CD4-positive, alpha-beta T cell treated with Interleukin-17A for 4 hours (primary cell): ENCODE data around the gene CIDEC.

Experiments
- DNase-seq: peaks from one replicate; pipeline ENCODE4 v3.0.0-alpha.2; 2020; ENCODE audit warnings: mixed read lengths

Gene CIDEC, protein sequence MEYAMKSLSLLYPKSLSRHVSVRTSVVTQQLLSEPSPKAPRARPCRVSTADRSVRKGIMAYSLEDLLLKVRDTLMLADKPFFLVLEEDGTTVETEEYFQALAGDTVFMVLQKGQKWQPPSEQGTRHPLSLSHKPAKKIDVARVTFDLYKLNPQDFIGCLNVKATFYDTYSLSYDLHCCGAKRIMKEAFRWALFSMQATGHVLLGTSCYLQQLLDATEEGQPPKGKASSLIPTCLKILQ

DNA sequence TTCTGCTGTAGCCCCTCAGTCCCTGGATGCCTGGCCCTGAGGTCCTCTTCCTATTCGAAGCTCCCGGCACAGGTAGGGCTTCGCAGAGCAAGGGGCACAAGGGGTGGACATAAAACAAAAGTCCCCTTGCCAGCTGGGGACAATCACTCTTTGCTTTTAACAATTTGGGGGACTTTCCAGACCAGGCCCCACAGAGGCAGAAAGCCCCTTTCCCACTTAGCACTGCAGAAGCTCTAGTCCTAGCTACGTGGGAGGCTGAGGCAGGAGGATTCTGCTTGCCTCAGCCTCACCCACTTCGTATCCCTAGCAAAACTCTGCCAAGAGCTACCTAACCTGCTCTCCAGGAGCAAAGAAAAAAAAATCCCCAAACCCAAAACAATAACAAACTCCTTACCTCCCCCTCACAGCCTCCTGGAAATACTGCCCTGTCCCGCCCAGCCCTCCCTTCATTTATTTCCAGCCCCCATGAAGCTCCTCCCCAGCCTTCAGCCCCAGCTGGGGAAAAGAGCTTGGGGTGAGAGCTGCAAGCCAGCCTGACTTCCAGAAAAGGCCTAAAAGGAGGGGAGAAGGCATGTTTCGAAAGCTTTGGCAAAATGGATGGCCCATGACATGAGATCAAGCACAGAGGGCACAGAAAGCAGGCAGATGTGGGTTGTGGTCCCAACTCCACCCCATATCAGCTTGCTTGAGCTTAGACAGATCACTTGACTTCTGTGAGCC, at the start of gene CIDEC:
TSS of gene CIDEC (minus strand) at position 424 of the 720 bp plus-strand sequence. CDS start 1,767 bp downstream, outside the sequence.
- no peak for DNase-seq

DNA sequence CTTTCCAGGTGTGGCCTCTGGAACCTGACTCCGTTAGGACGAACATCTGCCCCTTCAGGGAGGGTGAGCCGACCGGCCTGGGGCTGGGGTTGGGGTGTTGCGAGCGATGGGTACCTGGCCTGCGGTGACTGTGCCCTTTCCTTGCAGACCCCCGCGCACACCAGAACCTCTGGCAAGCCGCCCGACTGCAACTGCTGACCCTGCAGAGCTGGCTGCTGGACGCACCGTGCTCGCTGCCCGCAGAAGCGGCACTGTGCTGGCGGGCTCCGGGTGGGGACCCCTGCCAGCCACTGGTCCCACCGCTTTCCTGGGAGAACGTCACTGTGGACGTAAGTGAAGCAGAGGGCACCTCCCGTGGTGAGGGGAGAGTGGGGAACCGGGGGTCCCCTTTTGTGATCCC, 48.1 kb upstream of the CIDEC start:
- no peak for DNase-seq

DNA sequence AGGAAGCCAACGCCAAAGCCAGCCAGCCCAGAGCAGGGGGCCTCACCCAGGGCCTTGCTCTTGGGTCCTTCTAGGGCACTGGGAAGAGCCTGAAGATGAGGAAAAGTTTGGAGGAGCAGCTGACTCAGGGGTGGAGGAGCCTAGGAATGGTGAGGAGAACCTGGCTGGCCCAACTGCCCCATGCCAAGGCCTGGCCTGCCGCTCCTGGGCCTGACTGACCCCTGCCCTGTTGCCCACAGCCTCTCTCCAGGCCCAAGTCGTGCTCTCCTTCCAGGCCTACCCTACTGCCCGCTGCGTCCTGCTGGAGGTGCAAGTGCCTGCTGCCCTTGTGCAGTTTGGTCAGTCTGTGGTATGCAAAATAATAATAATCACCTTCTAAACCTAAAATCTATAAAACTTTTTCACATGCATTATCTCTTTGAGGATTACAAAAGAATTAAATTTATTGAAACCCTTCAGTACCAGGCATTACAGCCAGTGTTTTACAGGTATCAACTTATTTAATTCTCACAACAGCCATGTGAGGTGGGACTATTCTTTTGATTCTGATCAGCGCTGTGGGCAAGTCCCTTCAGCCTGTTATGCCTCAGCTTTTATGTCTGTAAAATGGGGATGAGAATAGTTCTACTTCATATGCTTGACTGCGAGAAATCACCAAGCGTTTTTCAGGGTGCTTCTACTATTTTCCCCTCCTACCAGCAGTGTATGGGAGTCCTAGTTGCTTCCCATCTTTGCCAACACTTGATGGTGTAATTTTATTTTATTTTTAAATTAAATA, 38.4 kb upstream of the CIDEC start:
- DNase-seq = no peak

DNA sequence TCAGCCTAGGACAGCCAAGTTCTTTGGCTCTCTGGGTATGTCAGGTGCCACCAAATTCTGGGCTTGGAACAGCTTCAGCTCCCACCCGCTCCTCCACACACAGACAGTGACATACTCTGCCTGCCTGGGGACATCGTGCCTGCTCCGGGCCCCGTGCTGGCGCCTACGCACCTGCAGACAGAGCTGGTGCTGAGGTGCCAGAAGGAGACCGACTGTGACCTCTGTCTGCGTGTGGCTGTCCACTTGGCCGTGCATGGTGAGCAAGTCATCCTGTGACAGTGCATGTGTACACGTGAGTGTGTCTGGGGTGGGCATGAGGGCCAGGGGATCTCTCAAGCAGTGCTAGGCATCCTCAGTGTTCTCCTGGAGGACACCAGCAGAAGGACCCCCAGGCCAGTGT, 37.8 kb upstream of the CIDEC start:
- DNase-seq = no peak

DNA sequence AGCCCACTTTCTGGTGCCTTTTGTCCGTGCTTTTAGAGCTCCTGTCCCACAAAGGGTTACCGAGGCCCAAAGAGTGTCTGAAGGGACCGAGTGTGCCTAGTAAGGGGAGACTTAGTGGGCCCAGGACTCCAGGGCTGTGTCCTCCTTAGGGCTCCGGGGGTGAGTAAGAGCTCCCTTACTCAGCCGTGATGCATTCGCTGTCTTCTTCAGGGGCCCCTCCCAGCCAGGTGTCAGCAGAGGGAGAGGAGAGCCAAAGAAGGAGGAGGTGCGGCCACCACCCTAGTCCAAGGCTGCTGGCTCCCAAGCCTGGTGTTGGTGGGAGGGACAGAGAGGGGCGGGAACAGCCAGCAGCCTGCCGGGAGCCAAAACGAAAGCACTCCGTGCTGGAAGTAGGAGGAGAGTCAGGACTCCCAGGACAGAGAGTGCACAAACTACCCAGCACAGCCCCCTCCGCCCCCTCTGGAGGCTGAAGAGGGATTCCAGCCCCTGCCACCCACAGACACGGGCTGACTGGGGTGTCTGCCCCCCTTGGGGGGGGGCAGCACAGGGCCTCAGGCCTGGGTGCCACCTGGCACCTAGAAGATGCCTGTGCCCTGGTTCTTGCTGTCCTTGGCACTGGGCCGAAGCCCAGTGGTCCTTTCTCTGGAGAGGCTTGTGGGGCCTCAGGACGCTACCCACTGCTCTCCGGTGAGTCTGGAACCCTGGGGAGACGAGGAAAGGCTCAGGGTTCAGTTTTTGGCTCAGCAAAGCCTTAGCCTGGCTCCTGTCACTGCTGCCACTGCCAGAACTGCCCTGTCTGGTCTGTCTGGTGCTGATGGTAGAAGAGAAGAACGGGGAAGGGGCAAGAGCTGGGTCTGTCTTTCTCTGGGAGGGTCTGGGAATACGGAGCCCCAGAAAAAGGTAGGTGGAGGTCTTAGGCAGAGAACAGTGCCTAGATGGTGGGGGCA, 37.0 kb upstream of the CIDEC start, which contains the start of gene IL17RC:
TSS of gene IL17RC (plus strand) at position 365 of the 947 bp plus-strand sequence. CDS start at position 583, 218 bp downstream.
- peak; percentile 49 for DNase-seq

DNA sequence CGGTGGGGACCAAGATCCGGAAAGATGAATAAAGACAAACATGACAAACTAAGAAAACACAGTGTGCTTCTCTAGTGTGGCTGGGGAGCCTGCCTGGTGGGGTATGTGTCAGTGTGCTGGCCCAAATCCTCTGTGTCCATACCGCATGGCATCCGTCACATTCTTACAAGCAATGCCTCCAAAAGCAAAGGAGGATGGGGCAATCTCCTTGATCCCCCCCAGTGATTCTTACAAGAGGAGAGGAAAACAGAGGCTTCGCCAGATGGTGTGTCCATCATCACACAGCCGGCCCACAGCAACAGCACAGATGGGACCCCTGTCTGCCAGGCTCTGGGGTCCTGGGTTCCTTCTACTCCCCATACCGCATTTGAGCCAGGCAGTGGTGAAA, 36.3 kb upstream of the CIDEC start:
- no peak for DNase-seq

DNA sequence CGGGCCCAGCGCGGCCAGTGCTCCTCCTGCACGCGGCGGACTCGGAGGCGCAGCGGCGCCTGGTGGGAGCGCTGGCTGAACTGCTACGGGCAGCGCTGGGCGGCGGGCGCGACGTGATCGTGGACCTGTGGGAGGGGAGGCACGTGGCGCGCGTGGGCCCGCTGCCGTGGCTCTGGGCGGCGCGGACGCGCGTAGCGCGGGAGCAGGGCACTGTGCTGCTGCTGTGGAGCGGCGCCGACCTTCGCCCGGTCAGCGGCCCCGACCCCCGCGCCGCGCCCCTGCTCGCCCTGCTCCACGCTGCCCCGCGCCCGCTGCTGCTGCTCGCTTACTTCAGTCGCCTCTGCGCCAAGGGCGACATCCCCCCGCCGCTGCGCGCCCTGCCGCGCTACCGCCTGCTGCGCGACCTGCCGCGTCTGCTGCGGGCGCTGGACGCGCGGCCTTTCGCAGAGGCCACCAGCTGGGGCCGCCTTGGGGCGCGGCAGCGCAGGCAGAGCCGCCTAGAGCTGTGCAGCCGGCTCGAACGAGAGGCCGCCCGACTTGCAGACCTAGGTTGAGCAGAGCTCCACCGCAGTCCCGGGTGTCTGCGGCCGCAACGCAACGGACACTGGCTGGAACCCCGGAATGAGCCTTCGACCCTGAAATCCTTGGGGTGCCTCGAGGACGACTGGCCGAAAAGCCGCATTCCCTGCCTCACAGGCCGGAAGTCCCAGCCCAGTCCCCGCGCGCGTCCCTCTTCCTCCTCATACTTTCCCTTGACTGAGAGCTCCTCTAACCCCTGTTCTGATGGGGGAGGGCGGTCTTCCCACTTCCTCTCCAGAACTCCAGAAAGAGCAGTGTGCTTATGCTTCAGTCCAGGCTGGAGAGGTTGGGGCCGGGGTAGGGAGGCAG, 35.4 kb upstream of the CIDEC start:
- peak; percentile 52 for DNase-seq

DNA sequence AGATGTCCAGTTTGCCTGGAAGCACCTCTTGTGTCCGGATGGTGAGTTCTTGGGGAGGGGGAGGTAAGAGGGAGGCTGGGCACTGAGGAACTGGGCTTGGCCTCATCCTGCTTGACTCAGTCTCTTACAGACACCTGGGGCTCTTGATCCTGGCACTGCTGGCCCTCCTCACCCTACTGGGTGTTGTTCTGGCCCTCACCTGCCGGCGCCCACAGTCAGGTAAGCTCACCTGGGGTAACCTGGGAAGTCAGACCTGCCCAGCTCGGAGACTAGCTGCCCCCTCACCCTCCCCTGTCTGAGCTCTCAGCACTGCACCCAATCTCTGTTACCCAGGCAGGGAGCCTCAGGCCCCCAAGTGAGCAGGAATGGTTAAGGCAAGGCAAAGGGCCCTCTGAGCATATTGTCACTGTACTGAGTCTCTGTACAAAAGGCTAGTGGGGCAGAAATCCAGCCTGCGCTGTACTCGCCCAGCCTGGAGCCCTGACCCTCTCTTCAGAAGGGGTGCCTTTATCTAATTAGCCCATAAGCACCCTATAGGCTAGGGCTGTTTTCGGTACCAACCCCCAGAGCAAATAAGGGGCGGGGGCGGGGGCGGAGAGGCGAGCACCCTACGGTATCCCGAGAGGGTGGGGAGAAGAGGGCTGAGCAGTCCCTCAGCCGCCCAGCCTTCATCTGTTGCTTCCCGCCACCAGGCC, 34.7 kb upstream of the CIDEC start:
- no peak for DNase-seq

DNA sequence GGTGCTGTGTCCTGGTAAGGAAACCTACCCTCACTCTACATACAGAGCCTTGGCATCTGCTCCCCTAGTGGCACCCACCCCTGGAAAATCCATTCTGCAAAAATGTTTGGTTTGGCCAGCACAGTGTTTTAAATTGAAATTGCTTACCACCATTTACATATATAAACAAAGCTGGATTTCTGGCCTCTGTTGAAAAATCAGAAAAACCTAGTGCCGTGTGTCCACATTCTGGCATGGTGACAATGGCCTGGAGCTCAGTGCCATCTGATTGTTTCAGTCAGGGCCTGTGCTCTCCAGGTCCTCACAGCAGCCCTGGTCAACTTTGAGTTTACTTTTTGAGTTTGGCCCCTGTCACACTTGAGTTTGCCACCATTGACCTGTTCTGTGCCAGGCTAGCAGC, 34.0 kb upstream of the CIDEC start:
- DNase-seq = no peak

DNA sequence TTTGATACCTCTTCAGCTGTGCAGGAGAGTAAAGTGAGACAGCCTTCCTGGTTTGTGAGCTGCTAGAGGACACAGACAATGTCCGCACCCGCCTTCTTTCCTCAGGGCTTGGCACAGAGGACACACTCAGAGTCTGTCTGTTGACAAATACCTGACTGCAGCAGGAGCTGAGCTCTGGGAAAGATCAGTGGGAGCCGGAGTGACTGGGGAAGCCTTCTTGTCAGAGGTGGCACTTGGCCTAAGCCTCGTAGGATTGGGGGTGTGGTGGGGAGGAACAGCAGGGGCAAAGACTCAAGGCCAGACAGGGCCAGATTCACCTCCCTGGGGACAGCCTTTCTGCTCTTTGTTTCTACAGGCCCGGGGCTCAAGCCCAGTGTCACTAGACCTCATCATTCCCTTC, 33.5 kb upstream of the CIDEC start:
- DNase-seq = no peak

DNA sequence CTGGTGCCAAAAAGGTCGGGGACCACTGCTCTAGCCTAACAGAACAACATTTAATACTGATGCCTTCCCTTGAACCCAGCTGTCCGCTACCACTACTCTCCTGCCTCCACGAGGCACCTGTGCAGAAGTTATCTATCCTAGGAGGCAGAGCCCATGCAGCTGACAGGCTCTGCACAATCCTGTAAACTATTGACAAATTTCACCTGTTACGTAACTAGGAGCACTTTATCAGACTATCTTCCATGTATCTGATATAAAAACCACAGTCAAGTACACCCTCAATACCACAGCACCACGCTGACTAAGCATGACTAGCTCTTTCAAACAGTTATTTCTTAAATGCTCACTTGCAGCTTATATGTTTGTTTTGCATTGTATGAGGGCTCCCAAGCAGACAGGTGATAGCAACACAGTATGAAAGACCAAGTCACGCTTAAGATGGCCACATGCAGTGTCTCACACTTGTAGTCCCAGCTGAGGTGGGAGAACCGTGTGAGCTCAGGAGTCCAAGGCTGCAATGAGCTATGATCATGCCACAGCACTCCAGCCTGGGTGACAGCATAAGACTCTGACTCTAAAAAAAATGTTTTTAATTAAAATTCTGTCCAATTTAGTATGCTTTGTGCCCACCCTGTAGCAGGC, 32.4 kb upstream of the CIDEC start:
- DNase-seq = peak; percentile 36

DNA sequence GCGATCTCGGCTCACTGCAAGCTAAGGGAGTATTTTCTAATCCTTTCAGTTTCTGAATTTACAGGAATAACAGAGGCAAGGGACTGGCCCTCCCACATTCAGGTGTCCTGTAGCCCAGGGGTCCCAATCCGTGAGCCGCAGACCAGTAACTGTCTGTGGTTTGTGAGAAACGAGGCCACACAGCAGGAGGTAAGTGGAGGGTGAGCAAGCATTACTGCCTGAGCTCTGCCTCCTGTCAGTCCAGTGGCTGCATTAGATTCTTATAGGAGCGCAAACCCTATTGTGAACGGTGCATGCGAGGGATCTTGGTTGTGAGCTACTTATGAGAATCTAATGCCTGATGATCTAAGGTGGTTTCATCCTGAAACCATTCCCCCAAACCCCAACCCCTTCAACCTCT, 31.8 kb upstream of the CIDEC start:
- no peak for DNase-seq

DNA sequence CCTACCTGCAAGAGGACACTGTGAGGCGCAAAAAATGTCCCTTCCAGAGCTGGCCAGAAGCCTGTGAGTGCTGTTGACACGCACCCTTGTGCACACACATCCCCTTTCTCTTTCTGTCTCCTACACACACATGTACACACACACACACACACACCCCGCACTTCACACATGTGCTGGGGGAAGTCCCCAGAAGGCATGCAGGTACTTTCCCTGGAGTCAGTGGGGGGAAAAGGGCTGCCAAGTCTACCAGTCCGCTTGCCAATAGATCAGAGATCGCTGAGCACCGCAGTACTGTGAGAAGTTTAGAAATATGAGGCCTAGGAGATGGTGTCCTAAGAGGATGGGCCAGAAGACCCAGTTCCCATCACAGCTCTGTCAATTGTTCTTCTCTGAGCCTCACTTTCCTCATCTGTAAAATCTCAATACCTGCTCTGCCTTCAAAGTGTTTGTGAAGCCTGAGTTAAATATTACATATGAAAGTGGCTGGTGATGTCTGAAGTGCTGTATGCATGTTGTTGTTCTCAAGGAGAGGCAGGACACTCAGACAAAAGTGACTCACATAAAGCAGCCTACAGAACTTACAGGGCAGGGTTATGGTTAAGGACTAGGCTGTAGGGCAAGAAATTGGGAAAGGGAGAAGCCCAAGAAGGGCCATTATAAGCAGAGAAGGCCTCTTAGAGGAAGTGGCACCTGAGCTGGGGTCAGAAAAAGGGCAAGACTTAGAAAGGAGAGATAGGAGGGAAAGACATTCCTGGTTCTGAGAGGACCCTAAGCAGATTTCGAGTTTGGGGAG, 29.4 kb upstream of the CIDEC start:
- DNase-seq = no peak

DNA sequence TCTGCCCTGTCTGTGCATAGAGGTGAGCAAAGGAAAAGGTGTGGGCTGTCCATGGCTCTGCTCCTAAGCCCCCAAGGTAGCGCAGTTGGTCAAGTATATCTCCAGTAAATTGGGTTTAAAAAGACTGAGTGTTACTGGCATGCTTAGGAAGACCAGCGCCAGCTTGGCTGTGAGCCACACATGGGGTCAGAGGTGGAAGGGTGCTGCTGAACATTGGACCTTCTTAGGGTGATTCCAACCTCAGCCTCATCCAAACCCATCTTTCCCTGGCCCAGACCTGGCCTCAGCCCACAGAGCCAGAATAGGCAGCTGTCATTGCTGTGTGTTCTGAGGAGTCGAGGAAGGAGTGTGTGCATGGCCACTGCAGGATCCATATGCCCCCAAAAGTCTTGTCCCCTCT, 28.2 kb upstream of the CIDEC start:
- DNase-seq = no peak

DNA sequence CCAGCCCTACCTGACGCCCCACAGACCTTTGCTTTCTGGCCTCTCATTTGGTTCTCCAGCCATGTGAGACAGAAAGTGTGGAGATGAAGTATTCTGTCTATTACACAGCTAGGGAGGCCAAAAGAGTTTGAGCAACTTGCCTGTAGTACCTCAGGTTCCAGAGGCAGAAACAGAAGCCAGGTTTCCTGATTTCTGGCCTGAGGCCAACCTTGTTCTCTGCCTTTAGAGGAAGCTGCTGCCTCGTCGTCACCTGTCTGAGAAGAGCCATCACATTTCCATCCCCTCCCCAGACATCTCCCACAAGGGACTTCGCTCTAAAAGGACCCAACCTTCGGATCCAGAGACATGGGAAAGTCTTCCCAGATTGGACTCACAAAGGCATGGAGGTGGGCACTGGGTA, 26.4 kb upstream of the CIDEC start:
- DNase-seq = no peak

DNA sequence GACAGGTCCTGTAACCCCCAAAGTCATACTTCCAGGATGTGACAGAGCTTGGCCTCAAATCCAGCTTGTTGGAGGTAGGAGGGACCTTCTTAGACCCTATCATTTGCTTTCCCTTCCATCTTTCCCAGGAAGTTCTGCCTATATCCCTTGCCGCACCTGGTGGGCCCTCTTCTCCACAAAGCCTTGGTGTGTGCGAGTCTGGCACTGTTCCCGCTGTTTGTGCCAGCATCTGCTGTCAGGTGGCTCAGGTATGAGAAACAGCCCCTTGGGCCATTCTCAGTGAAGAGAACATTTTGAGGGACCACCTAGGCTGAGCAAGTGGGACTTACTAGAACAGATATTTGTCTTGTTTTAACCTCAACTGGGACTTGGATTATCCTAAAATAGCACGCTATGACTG, 23.9 kb upstream of the CIDEC start:
- DNase-seq = no peak

DNA sequence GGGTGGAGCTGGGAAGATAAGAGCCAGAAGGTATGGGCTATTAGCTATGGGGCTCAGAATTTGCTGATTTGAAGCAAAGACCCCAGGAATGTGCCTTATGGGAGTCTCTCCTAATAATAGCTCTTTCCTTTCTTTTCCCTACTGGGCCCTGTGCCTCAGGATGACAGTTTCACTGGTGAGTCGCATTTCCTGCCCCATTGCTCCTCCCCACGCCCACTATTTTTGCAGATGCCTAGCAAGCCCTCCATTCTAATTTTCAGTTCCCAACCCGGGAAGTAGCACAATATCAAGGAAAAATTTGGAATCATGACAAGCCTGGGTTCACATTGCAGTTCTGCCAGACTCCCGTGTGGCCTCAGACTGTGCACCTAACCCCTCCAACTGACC, 23.2 kb upstream of the CIDEC start:
- DNase-seq = no peak

DNA sequence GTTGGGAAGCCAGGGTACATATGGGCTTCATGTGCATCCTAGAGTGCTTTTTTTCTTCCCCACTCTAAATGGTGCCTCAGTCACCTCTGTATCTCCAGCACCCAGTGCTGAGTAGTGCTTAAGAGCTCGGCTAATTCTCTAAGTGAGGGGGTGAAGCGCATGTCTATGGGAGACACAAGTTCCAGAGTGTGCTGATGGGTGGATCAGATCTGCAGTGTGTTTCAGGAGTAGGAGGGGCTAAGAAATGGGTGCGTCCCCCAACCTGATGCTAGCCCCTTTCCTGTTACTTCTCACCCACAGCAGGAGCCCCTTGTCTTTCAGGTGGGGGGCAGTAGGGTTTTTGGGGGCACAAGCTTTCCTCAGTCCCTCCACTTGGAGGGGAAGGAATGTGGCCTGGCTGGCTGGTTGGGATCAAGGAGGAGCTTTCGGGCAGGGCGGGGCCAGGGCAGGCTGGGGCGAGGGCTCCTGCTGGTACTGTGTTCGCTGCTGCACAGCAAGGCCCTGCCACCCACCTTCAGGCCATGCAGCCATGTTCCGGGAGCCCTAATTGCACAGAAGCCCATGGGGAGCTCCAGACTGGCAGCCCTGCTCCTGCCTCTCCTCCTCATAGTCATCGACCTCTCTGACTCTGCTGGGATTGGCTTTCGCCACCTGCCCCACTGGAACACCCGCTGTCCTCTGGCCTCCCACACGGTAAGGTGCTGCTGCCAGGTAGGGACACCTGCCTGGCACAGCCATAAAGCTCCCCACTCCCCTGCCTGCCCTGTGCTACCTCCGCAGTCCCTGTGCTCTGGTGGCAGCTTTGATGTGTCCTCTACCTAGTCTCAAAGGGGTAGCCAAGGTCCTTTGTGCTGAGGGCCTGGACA, 22.6 kb upstream of the CIDEC start, which contains the start of gene IL17RE:
TSS of gene IL17RE (plus strand) at position 477 of the 866 bp plus-strand sequence. CDS start at position 562, 85 bp downstream.
- DNase-seq = no peak
